K562 (cell line): ENCODE data around the gene MB21D2. TPM values are rescaled to one million over a fixed set of nuclear protein-coding genes. Genes with fewer than 3 reads are reported as not detected.

Source experiments
- polyA plus RNA-seq, 8 experiments: library from polyadenylated mRNA; depleted of rRNA in 4 of 8; stranded (reverse) in 5 of 8; unstranded in 3 of 8; fragments of >200 nt; fragmentation: Nextera tagmentation in 2 of 8; fragmentation: Illumina TruSeq in 1 of 8; extraction: Ambion mirVana in 2 of 8; extraction: Trizol in 1 of 8; gene quantifications; 2 replicates each; pipeline versions ENCODE4 v1.2.1 to v1.2.3, GENCODE V29; 2011 to 2014; ENCODE audit warnings: inconsistent platforms in 1 of 8, missing spikeins in 1 of 8
- total RNA-seq, 7 experiments: library from RNA; depleted of rRNA in 6 of 7; stranded (reverse); fragments of >200 nt in 6 of 7; fragmentation: Illumina TruSeq in 2 of 7; extraction: Trizol in 2 of 7; gene quantifications; 2 replicates each; pipeline versions ENCODE4 v1.2.1 to v1.2.3, GENCODE V29; 2011 to 2021; ENCODE audit warnings: low replicate concordance in 1 of 7
- TF ChIP-seq, protein P1 (sequence below): fragments of 200-600 bp; sonication (generic); IDR thresholded peaks from one replicate; pipeline ENCODE4 v1.6.1; 2012; ENCODE audit warnings: mild to moderate bottlenecking, low read depth, low read length, inconsistent platforms

Gene MB21D2
- total and polyA plus RNA-seq, 9 of the 15 experiments (the other 6 are each of a cell fraction or from before 2014, with no cell fraction given) = 0.01 TPM; not detected in 8

DNA sequence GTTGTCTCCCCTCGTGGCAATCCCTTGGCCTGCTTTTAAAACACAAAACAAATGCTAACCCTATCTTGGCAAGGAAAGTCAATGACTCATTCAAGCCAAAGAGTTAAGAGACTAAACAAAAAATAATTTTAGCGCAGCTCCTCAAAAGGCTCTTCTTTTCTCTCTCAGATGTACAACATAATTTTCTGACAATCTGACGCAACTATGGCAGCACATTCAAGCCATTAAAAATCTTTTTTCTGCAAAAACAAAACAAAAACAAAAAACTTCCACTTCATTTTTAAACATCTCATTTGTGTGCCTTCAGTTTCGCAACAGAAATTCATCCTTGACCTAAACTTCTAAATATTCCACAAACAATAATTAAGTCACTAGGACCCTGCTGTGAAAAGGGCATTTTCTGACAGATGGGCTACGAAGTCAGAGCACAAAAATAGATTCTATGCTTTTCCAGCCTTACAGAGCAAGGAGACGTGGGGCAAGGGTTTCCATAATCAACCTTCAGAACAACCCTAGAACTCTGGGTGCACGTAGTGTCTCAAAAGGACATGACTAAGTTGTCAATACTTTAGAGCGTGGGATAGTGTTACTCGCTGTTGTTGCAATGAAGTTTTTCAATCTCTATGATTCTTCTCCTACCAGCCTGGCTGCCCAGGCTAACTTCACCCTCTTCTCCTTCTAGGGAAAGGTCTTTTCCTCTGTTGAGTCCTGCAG, 84.3 kb downstream of the MB21D2 start (continued):
- TF ChIP-seq, protein P1, sequence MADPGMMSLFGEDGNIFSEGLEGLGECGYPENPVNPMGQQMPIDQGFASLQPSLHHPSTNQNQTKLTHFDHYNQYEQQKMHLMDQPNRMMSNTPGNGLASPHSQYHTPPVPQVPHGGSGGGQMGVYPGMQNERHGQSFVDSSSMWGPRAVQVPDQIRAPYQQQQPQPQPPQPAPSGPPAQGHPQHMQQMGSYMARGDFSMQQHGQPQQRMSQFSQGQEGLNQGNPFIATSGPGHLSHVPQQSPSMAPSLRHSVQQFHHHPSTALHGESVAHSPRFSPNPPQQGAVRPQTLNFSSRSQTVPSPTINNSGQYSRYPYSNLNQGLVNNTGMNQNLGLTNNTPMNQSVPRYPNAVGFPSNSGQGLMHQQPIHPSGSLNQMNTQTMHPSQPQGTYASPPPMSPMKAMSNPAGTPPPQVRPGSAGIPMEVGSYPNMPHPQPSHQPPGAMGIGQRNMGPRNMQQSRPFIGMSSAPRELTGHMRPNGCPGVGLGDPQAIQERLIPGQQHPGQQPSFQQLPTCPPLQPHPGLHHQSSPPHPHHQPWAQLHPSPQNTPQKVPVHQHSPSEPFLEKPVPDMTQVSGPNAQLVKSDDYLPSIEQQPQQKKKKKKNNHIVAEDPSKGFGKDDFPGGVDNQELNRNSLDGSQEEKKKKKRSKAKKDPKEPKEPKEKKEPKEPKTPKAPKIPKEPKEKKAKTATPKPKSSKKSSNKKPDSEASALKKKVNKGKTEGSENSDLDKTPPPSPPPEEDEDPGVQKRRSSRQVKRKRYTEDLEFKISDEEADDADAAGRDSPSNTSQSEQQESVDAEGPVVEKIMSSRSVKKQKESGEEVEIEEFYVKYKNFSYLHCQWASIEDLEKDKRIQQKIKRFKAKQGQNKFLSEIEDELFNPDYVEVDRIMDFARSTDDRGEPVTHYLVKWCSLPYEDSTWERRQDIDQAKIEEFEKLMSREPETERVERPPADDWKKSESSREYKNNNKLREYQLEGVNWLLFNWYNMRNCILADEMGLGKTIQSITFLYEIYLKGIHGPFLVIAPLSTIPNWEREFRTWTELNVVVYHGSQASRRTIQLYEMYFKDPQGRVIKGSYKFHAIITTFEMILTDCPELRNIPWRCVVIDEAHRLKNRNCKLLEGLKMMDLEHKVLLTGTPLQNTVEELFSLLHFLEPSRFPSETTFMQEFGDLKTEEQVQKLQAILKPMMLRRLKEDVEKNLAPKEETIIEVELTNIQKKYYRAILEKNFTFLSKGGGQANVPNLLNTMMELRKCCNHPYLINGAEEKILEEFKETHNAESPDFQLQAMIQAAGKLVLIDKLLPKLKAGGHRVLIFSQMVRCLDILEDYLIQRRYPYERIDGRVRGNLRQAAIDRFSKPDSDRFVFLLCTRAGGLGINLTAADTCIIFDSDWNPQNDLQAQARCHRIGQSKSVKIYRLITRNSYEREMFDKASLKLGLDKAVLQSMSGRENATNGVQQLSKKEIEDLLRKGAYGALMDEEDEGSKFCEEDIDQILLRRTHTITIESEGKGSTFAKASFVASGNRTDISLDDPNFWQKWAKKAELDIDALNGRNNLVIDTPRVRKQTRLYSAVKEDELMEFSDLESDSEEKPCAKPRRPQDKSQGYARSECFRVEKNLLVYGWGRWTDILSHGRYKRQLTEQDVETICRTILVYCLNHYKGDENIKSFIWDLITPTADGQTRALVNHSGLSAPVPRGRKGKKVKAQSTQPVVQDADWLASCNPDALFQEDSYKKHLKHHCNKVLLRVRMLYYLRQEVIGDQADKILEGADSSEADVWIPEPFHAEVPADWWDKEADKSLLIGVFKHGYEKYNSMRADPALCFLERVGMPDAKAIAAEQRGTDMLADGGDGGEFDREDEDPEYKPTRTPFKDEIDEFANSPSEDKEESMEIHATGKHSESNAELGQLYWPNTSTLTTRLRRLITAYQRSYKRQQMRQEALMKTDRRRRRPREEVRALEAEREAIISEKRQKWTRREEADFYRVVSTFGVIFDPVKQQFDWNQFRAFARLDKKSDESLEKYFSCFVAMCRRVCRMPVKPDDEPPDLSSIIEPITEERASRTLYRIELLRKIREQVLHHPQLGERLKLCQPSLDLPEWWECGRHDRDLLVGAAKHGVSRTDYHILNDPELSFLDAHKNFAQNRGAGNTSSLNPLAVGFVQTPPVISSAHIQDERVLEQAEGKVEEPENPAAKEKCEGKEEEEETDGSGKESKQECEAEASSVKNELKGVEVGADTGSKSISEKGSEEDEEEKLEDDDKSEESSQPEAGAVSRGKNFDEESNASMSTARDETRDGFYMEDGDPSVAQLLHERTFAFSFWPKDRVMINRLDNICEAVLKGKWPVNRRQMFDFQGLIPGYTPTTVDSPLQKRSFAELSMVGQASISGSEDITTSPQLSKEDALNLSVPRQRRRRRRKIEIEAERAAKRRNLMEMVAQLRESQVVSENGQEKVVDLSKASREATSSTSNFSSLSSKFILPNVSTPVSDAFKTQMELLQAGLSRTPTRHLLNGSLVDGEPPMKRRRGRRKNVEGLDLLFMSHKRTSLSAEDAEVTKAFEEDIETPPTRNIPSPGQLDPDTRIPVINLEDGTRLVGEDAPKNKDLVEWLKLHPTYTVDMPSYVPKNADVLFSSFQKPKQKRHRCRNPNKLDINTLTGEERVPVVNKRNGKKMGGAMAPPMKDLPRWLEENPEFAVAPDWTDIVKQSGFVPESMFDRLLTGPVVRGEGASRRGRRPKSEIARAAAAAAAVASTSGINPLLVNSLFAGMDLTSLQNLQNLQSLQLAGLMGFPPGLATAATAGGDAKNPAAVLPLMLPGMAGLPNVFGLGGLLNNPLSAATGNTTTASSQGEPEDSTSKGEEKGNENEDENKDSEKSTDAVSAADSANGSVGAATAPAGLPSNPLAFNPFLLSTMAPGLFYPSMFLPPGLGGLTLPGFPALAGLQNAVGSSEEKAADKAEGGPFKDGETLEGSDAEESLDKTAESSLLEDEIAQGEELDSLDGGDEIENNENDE = no peak
